Measurements from ENCODE around the gene MTMR10.

- TF ChIP-seq CTCF (IDR thresholded peaks at IDR 0.05) (no peak), POLR2A (IDR thresholded peaks at IDR 0.05) (no peak)
Measured at GRCh38 chr15:31024979-31025378, 33.6 kb upstream of the MTMR10 start.
